Spleen (tissue), 11 donors: ENCODE measurements around the gene ABCC8. TPM values are rescaled to one million over a fixed set of nuclear protein-coding genes. Genes with fewer than 3 reads are reported as not detected.

Source experiments
- DNase-seq: peaks from one replicate; pipeline ENCODE4 v3.0.0-alpha.2; 2020
- H3K27ac ChIP-seq, 8 donors: fragments of 200-600 bp; sonication (generic) in 7 of 8; 1 replicate in 4 of 8; 2 replicates in 4 of 8; pipeline versions ENCODE4 v1.5.0 to v1.8.0; 2016 to 2021; ENCODE audit warnings: inconsistent platforms in 4 of 8, mild to moderate bottlenecking in 4 of 8, moderate library complexity in 1 of 8
- H3K27me3 ChIP-seq, 7 donors: fragments of 200-600 bp; sonication (generic) in 6 of 7; replicated peaks in 1 of 7; 1 replicate in 4 of 7; 2 replicates in 3 of 7; pipeline versions ENCODE4 v1.5.0 to v1.8.0; 2016 to 2021; ENCODE audit warnings: inconsistent platforms in 3 of 7, mild to moderate bottlenecking in 1 of 7
- H3K36me3 ChIP-seq, 6 donors: fragments of 200-600 bp; sonication (generic) in 5 of 6; 1 replicate in 4 of 6; 2 replicates in 2 of 6; pipeline versions ENCODE4 v1.5.0 to v1.8.0; 2016 to 2021; ENCODE audit warnings: inconsistent platforms in 2 of 6
- H3K4me1 ChIP-seq, 6 donors: fragments of 200-600 bp; sonication (generic) in 5 of 6; 1 replicate in 3 of 6; 2 replicates in 3 of 6; pipeline versions ENCODE4 v1.5.0 to v1.8.0; 2016 to 2021; ENCODE audit warnings: inconsistent platforms in 3 of 6
- H3K4me3 ChIP-seq, 8 donors: fragments of 200-600 bp; sonication (generic) in 7 of 8; 1 replicate in 4 of 8; 2 replicates in 4 of 8; pipeline versions ENCODE4 v1.5.0 to v1.8.0; 2016 to 2021; ENCODE audit warnings: inconsistent platforms in 4 of 8, mild to moderate bottlenecking in 4 of 8, moderate library complexity in 2 of 8
- H3K9me3 ChIP-seq, 8 donors: fragments of 200-600 bp; sonication (generic) in 7 of 8; 1 replicate in 4 of 8; 2 replicates in 4 of 8; pipeline versions ENCODE4 v1.5.0 to v1.8.0; 2016 to 2021; ENCODE audit warnings: inconsistent platforms in 4 of 8
- CTCF ChIP-seq, 11 experiments: fragments of 200-600 bp in 7 of 11; fragments of 450-650 bp in 4 of 11; sonication (generic) in 4 of 11; IDR thresholded peaks in 8 of 11; conservative IDR thresholded peaks in 3 of 11; 1 replicate in 7 of 11; 2 replicates in 4 of 11; pipeline versions ENCODE4 v1.4.0 to v1.8.0; 2016 to 2021; ENCODE audit warnings: antibody characterized with exemption in 11 of 11, inconsistent platforms in 4 of 11, mild to moderate bottlenecking in 1 of 11
- POLR2A ChIP-seq, 3 donors: fragments of 450-650 bp; IDR thresholded peaks; one replicate each; pipeline ENCODE4 v1.5.1; 2017; ENCODE audit warnings: antibody characterized with exemption in 3 of 3, mild to moderate bottlenecking in 1 of 3
- POLR2AphosphoS5 ChIP-seq, 3 donors: sonication (generic); formaldehyde crosslinking; IDR thresholded peaks; one replicate each; pipeline ENCODE4 v1.5.1; 2017; ENCODE audit warnings: antibody characterized with exemption in 3 of 3
- WGBS, 5 donors: extraction: QIAGEN DNeasy Blood & Tissue Kit in 3 of 5; methylation state at CpG; one replicate each; pipeline versions ENCODE4 v1.1.5 to v1.1.7; 2013 to 2018; 5-methylcytosine and 5-hydroxymethylcytosine counted together
- intact Hi-C: fragments of 100-400 bp; cut with DNase I; formaldehyde crosslinking; loops from one replicate; pipeline ENCODE4 v1.15.0; 2023; ENCODE audit warnings: low total_unique reads
- polyA plus RNA-seq, 3 donors: library from polyadenylated mRNA; stranded (reverse); fragments of 200-250 nt; gene quantifications; one replicate each; pipeline ENCODE4 v1.2.1, GENCODE V29; 2013
- total RNA-seq, 7 donors: library from RNA; depleted of rRNA in 3 of 7; stranded (reverse); fragments of >200 nt in 3 of 7; fragmentation: NEBNext Ultra II Directional in 4 of 7; extraction: Animal tissue kit (Norgen Biotek cat#: 25700) in 4 of 7; gene quantifications; one replicate each; pipeline versions ENCODE4 v1.1.0 to v1.2.1, GENCODE V29; 2016 to 2021
- donor health status: healthy with polysubstance abuse.
- donor health status: DM: no; HTN: no; CAD: no; lungs with moderate emphysema.
- donor health status: DM: no; HTN: no; CAD: no.
- donor health status: Bipolar disorder and iron deficiency.
- donor health status: healthy.
- donor health status: DM: no; HTN: no; CAD: no.
- donor health status: DM: yes; HTN: yes; CAD: no.

ABCC8 gene
- total and polyA plus RNA-seq, 10 donors: 0.26 to 1.3 (median 0.48) TPM; not detected in 2

GRCh38 chr11:17498475-17498874 lies 21.8 kb upstream of the ABCC8 start:
- Histone ChIP-seq H3K36me3 (no peaks in the 10 kb centered on the region), H3K27me3 (peaks cover 0 to 7% (median 0%) of the 10 kb centered on the region in 7 donors), H3K9me3 (no peaks in the 10 kb centered on the region), H3K4me1 (no peaks in the 10 kb centered on the region), H3K4me3 (no peak overlapping the region), H3K27ac (no peak overlapping the region)
- TF ChIP-seq CTCF (IDR thresholded peaks at IDR 0.05 in 8 of 11, conservative IDR thresholded peaks at IDR 0.05 in 3 of 11) (no peak), POLR2A (IDR thresholded peaks at IDR 0.05) (no peak), POLR2AphosphoS5 (IDR thresholded peaks at IDR 0.05) (no peak)
- WGBS, 5 donors: 67 to 80% (median 76%) methylated on average over 5 of the region's 5 CpGs
- DNase-seq: peak; percentile 46
- intact Hi-C loops: no loop called here

DNA sequence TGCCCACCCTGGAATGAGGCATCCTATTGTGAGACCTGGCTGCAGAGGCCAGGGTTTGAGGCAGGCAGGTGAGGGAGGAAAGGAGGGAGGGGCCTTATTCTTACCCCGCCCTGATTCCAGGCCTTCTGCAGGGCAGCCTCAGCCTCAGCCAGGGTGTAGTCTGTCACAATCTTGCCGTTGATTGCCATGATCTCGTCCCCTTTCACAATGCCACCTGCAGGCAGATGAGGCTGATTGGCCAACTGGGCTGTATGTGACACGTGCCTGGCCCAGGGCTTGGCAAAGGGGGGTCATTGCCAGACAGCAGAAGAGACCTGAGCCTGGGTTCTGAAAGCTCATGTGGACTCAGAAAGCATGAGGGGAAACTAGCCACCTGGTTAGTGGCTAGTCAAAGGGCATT lies 21.4 kb upstream of the ABCC8 start:
- no peak overlapping the region for H3K27ac ChIP-seq
- no peaks in the 10 kb centered on the region for H3K9me3 ChIP-seq
- H3K36me3 ChIP-seq: no peaks in the 10 kb centered on the region
- intact Hi-C loops: no loop called here
- no peak for TF ChIP-seq CTCF (IDR thresholded peaks at IDR 0.05 in 8 of 11, conservative IDR thresholded peaks at IDR 0.05 in 3 of 11)
- TF ChIP-seq POLR2AphosphoS5 (IDR thresholded peaks at IDR 0.05): no peak
- no peak for TF ChIP-seq POLR2A (IDR thresholded peaks at IDR 0.05)
- H3K27me3 ChIP-seq: peaks cover 0 to 11% (median 0%) of the 10 kb centered on the region in 7 donors
- no peak overlapping the region for H3K4me3 ChIP-seq
- 17 to 49% (median 45%) methylated on average over 3 to 4 of the region's 4 CpGs for WGBS, 5 donors
- H3K4me1 ChIP-seq: no peaks in the 10 kb centered on the region
- peak; percentile 64 for DNase-seq

- Histone ChIP-seq H3K4me3 (no peak overlapping the region), H3K36me3 (no peaks in the 10 kb centered on the region), H3K27ac (no peak overlapping the region), H3K27me3 (peaks cover 0 to 16% (median 0%) of the 10 kb centered on the region in 7 donors), H3K4me1 (no peaks in the 10 kb centered on the region), H3K9me3 (no peaks in the 10 kb centered on the region)
- TF ChIP-seq POLR2AphosphoS5 (IDR thresholded peaks at IDR 0.05): no peak
- no peak for TF ChIP-seq CTCF (IDR thresholded peaks at IDR 0.05 in 8 of 11, conservative IDR thresholded peaks at IDR 0.05 in 3 of 11)
- 70 to 84% (median 74%) methylated on average over 7 of the region's 7 CpGs for WGBS, 5 donors
- DNase-seq: no peak
- intact Hi-C loops: no loop called here
Measured at GRCh38 chr11:17496406-17496805, 19.8 kb upstream of the ABCC8 start.

GRCh38 chr11:17494019-17494418 lies 17.4 kb upstream of the ABCC8 start:
- WGBS, 5 donors: 66 to 79% (median 72%) methylated on average over 2 to 6 of the region's 6 CpGs
- Histone ChIP-seq H3K27ac (no peak overlapping the region), H3K4me1 (no peaks in the 10 kb centered on the region), H3K36me3 (no peaks in the 10 kb centered on the region), H3K9me3 (no peaks in the 10 kb centered on the region), H3K27me3 (peaks cover 0 to 23% (median 0%) of the 10 kb centered on the region in 7 donors), H3K4me3 (no peak overlapping the region)
- intact Hi-C loops: no loop called here
- TF ChIP-seq CTCF (IDR thresholded peaks at IDR 0.05 in 8 of 11, conservative IDR thresholded peaks at IDR 0.05 in 3 of 11): no peak
- no peak for TF ChIP-seq POLR2A (IDR thresholded peaks at IDR 0.05)
- no peak for TF ChIP-seq POLR2AphosphoS5 (IDR thresholded peaks at IDR 0.05)
- DNase-seq: no peak
